Fibroblast of lung (primary cell): ENCODE data around the gene PCDH9. TPM values are rescaled to one million over a fixed set of nuclear protein-coding genes. Genes with fewer than 3 reads are reported as not detected.

Source experiments
- DNase-seq, 2 donors: peaks; one replicate each; pipeline versions ENCODE4 v3.0.0 to v3.0.0-alpha.2; 2010; ENCODE audit warnings: low read depth in 2 of 2
- H2AFZ ChIP-seq: 2 replicates; pipeline ENCODE4 v1.5.1; 2012; ENCODE audit warnings: low read length, control low read depth, inconsistent platforms
- H3K27ac ChIP-seq: 2 replicates; pipeline ENCODE4 v1.5.1; 2011; ENCODE audit warnings: low read length, control low read depth; ENCODE audit not compliant: insufficient read depth
- H3K27me3 ChIP-seq: 2 replicates; pipeline ENCODE4 v1.5.1; 2011; ENCODE audit warnings: mild to moderate bottlenecking, low read length; ENCODE audit not compliant: control insufficient read depth, insufficient read depth
- H3K36me3 ChIP-seq: 2 replicates; pipeline ENCODE4 v1.5.1; 2011; ENCODE audit warnings: low read length; ENCODE audit not compliant: control insufficient read depth, insufficient read depth
- H3K4me1 ChIP-seq: 2 replicates; pipeline ENCODE4 v1.5.1; 2011; ENCODE audit warnings: low read length; ENCODE audit not compliant: control insufficient read depth, insufficient read depth; ENCODE audit errors: extremely low read depth
- H3K4me2 ChIP-seq: 2 replicates; pipeline ENCODE4 v1.5.1; 2011; ENCODE audit warnings: low read length, control low read depth; ENCODE audit not compliant: insufficient read depth; ENCODE audit errors: extremely low read depth
- H3K4me3 ChIP-seq, 4 experiments: fragments of 200-600 bp in 1 of 4; sonication (generic) in 1 of 4; replicated peaks in 1 of 4; 2 replicates each; pipeline ENCODE4 v1.5.1; 2011 to 2016; ENCODE audit warnings: low read length in 4 of 4, low read depth in 3 of 4, mild to moderate bottlenecking in 3 of 4, control low read depth in 2 of 4, inconsistent platforms in 1 of 4, mixed read lengths in 1 of 4; ENCODE audit not compliant: insufficient read depth in 1 of 4; ENCODE audit errors: control extremely low read depth in 1 of 4
- H3K79me2 ChIP-seq: 2 replicates; pipeline ENCODE4 v1.5.1; 2012; ENCODE audit warnings: mild to moderate bottlenecking, low read length, inconsistent platforms; ENCODE audit not compliant: control insufficient read depth, insufficient read depth
- H3K9ac ChIP-seq: 2 replicates; pipeline ENCODE4 v1.5.1; 2011; ENCODE audit warnings: mild to moderate bottlenecking, low read length, control low read depth; ENCODE audit not compliant: insufficient read depth
- H3K9me3 ChIP-seq: 2 replicates; pipeline ENCODE4 v1.5.1; 2012; ENCODE audit warnings: low read depth, low read length; ENCODE audit not compliant: control insufficient read depth, insufficient read depth
- H4K20me1 ChIP-seq: 2 replicates; pipeline ENCODE4 v1.5.1; 2011; ENCODE audit warnings: low read length; ENCODE audit not compliant: control insufficient read depth, insufficient read depth; ENCODE audit errors: extremely low read depth
- EZH2 ChIP-seq: IDR thresholded peaks from 2 replicates; pipeline ENCODE4 v1.5.1; 2012; ENCODE audit warnings: low read length, control low read depth, mild to moderate bottlenecking; ENCODE audit errors: missing control alignments
- polyA plus RNA-seq, 2 donors: library from polyadenylated mRNA; depleted of rRNA in 1 of 2; stranded (reverse) in 1 of 2; unstranded in 1 of 2; fragments of >200 nt; gene quantifications; 2 replicates each; pipeline ENCODE4 v1.2.1, GENCODE V29; 2011 to 2012; ENCODE audit warnings: missing spikeins in 1 of 2
- total RNA-seq: library from RNA; depleted of rRNA; stranded (reverse); fragments of >200 nt; gene quantifications from 2 replicates; pipeline ENCODE4 v1.2.1, GENCODE V29; 2014
- TF ChIP-seq, protein P1 (sequence below), 2 donors: IDR thresholded peaks in 1 of 2; conservative IDR thresholded peaks in 1 of 2; 1 replicate in 1 of 2; 2 replicates in 1 of 2; pipeline ENCODE4 v1.5.1; 2011 to 2012; ENCODE audit warnings: low read length in 2 of 2, control low read depth in 1 of 2, inconsistent platforms in 1 of 2, low read depth in 1 of 2, mild to moderate bottlenecking in 1 of 2

Gene PCDH9
- total and polyA plus RNA-seq, 2 donors (not counting 1 experiment from before 2014, with no cell fraction given), result 0.50 to 0.67 TPM

DNA sequence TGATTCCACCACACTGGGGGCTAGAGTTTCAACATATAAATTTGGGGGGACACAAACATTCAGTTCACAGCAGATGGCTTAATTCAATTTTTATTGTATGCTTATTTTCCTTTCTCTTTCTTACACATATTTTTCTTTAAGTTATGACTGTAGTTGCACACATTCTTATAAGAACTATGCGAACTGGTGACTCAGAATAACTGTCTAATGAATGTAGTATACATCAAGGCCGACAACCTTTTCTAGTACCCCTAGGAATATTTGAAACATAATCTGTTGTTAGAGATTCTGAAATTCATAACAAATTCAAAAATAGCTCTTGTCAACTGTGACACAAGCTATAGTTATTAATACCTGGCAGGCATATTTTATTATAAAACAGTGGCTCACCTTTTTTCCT lies 695.6 kb downstream of the PCDH9 start:
- Histone ChIP-seq H4K20me1 (no peaks in the 10 kb centered on the region), H3K4me1 (no peaks in the 10 kb centered on the region), H3K4me3 (no peak overlapping the region), H3K9ac (no peak overlapping the region), H3K27ac (no peak overlapping the region), H3K36me3 (no peaks in the 10 kb centered on the region), H3K27me3 (no peaks in the 10 kb centered on the region), H3K9me3 (no peaks in the 10 kb centered on the region), H2AFZ (no peak overlapping the region), H3K4me2 (no peak overlapping the region), H3K79me2 (no peaks in the 10 kb centered on the region)
- TF ChIP-seq, protein P1, sequence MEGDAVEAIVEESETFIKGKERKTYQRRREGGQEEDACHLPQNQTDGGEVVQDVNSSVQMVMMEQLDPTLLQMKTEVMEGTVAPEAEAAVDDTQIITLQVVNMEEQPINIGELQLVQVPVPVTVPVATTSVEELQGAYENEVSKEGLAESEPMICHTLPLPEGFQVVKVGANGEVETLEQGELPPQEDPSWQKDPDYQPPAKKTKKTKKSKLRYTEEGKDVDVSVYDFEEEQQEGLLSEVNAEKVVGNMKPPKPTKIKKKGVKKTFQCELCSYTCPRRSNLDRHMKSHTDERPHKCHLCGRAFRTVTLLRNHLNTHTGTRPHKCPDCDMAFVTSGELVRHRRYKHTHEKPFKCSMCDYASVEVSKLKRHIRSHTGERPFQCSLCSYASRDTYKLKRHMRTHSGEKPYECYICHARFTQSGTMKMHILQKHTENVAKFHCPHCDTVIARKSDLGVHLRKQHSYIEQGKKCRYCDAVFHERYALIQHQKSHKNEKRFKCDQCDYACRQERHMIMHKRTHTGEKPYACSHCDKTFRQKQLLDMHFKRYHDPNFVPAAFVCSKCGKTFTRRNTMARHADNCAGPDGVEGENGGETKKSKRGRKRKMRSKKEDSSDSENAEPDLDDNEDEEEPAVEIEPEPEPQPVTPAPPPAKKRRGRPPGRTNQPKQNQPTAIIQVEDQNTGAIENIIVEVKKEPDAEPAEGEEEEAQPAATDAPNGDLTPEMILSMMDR (conservative IDR thresholded peaks at IDR 0.05 in 1 of 2, IDR thresholded peaks at IDR 0.05 in 1 of 2; ENCODE audit: low read depth in 1 of 2, low read length in 2 of 2), result no peak
- TF ChIP-seq EZH2, result no peak
- DNase-seq, result peak; percentile 52 to 55

DNA sequence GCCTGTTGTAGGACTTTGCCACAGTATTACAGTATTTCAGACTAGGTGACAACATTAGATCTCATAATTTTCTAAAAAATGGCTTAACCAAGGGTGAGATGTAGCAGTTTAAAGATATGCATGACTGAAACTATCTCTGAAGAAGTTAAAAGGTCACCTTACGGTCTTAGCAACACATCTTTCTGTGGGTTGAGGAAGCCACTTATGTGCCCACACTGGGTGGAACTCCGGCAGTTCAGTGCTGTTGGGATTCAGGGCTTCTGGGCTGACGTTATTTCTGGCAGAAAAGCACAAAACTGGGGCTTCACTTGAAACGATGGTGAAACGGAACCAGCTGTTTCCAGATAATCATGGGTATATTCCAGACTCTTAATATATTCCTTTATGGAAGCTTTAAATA lies 697.3 kb downstream of the PCDH9 start:
- H3K36me3 ChIP-seq, result no peaks in the 10 kb centered on the region
- H3K9me3 ChIP-seq, result no peaks in the 10 kb centered on the region
- H4K20me1 ChIP-seq, result no peaks in the 10 kb centered on the region
- no peaks in the 10 kb centered on the region for H3K79me2 ChIP-seq
- no peaks in the 10 kb centered on the region for H3K27me3 ChIP-seq
- no peak for TF ChIP-seq EZH2
- TF ChIP-seq, protein P1 (conservative IDR thresholded peaks at IDR 0.05 in 1 of 2, IDR thresholded peaks at IDR 0.05 in 1 of 2; ENCODE audit: low read depth in 1 of 2, low read length in 2 of 2), result no peak
- DNase-seq, result no peak
- H3K9ac ChIP-seq, result no peak overlapping the region
- no peak overlapping the region for H3K4me3 ChIP-seq
- H3K27ac ChIP-seq, result no peak overlapping the region
- no peak overlapping the region for H3K4me2 ChIP-seq
- no peak overlapping the region for H2AFZ ChIP-seq
- H3K4me1 ChIP-seq, result no peaks in the 10 kb centered on the region

DNA sequence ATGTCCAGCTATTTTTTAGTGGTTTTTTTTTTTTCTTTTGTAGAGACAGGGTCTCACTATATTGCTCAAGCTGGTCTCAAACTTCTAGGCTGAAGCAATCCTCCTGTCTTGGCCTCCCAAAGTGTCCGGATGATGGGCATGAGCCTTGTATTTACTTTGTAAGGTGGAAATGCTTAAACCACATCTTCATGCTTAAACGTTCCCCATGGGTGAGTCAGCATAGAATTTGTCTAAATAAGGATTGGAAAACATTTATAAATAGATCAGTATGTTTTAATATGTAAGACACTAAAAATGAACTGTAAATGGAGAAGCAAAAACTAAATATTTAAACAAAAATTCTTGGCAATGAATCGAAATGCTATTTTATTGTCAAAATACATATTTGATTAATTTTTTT lies 698.0 kb downstream of the PCDH9 start:
- Histone ChIP-seq H3K4me1 (no peaks in the 10 kb centered on the region), H4K20me1 (no peaks in the 10 kb centered on the region), H3K27me3 (no peaks in the 10 kb centered on the region), H3K9me3 (no peaks in the 10 kb centered on the region), H3K36me3 (no peaks in the 10 kb centered on the region), H3K79me2 (no peaks in the 10 kb centered on the region), H3K4me2 (no peak overlapping the region), H3K27ac (no peak overlapping the region), H3K4me3 (no peak overlapping the region), H3K9ac (no peak overlapping the region), H2AFZ (no peak overlapping the region)
- TF ChIP-seq, protein P1 (conservative IDR thresholded peaks at IDR 0.05 in 1 of 2, IDR thresholded peaks at IDR 0.05 in 1 of 2; ENCODE audit: low read depth in 1 of 2, low read length in 2 of 2), result no peak
- TF ChIP-seq EZH2, result no peak
- peak; percentile 80 to 90 for DNase-seq
